Measurements from ENCODE around the gene RAB11FIP3. TPM values are rescaled to one million over a fixed set of nuclear protein-coding genes. Genes with fewer than 3 reads are reported as not detected.

The RAB11FIP3 gene
- polyA plus RNA-seq, 2 of the 4 experiments (the other 2 are of a cell fraction): 6.7 to 18.0 TPM

DNA sequence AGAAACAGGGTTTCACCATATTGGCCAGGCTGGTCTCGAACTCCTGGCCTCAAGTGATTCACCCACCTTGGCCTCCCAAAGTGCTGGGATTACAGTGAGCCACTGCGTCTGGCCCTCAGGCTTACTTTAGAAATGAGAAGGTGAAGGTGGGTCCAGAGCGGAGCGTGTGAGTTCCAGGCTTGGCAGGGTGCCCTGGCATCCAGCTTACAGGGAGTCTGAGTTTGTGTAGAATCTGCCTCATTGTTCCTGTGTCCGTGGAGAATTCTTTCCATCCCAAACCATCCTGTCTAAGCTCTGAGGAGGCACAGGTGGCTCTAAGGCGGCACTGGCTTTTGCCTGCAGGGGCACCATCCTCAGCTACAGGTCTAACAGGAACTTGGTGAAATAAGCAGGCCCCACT, 50.6 kb downstream of the RAB11FIP3 start:
- Histone ChIP-seq H3K27ac (no peak overlapping the region), H3K4me2 (no peak overlapping the region), H3K4me1 (no peaks in the 10 kb centered on the region), H3K9me3 (no peaks in the 10 kb centered on the region), H3K4me3 (no peak overlapping the region)
- TF ChIP-seq SREBF2 (IDR thresholded peaks at IDR 0.05): no peak
- no peak for TF ChIP-seq RCOR1 (IDR thresholded peaks at IDR 0.05; ENCODE audit: low read depth, low read length)
- TF ChIP-seq, protein P1, sequence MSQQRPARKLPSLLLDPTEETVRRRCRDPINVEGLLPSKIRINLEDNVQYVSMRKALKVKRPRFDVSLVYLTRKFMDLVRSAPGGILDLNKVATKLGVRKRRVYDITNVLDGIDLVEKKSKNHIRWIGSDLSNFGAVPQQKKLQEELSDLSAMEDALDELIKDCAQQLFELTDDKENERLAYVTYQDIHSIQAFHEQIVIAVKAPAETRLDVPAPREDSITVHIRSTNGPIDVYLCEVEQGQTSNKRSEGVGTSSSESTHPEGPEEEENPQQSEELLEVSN (IDR thresholded peaks at IDR 0.05; ENCODE audit: borderline replicate concordance, low read depth): no peak
- TF ChIP-seq, protein P2, sequence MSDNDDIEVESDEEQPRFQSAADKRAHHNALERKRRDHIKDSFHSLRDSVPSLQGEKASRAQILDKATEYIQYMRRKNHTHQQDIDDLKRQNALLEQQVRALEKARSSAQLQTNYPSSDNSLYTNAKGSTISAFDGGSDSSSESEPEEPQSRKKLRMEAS (IDR thresholded peaks at IDR 0.05): no peak
- TF ChIP-seq MAFK (IDR thresholded peaks at IDR 0.05; ENCODE audit: partially characterized antibody): no peak
- no peak for TF ChIP-seq ZFP36 (IDR thresholded peaks at IDR 0.05; ENCODE audit: borderline replicate concordance, partially characterized antibody)
- TF ChIP-seq, protein P3, sequence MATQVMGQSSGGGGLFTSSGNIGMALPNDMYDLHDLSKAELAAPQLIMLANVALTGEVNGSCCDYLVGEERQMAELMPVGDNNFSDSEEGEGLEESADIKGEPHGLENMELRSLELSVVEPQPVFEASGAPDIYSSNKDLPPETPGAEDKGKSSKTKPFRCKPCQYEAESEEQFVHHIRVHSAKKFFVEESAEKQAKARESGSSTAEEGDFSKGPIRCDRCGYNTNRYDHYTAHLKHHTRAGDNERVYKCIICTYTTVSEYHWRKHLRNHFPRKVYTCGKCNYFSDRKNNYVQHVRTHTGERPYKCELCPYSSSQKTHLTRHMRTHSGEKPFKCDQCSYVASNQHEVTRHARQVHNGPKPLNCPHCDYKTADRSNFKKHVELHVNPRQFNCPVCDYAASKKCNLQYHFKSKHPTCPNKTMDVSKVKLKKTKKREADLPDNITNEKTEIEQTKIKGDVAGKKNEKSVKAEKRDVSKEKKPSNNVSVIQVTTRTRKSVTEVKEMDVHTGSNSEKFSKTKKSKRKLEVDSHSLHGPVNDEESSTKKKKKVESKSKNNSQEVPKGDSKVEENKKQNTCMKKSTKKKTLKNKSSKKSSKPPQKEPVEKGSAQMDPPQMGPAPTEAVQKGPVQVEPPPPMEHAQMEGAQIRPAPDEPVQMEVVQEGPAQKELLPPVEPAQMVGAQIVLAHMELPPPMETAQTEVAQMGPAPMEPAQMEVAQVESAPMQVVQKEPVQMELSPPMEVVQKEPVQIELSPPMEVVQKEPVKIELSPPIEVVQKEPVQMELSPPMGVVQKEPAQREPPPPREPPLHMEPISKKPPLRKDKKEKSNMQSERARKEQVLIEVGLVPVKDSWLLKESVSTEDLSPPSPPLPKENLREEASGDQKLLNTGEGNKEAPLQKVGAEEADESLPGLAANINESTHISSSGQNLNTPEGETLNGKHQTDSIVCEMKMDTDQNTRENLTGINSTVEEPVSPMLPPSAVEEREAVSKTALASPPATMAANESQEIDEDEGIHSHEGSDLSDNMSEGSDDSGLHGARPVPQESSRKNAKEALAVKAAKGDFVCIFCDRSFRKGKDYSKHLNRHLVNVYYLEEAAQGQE (IDR thresholded peaks at IDR 0.05): no peak
- no peak for TF ChIP-seq POLR2AphosphoS2 (conservative IDR thresholded peaks at IDR 0.05; ENCODE audit: low read length)
- no peak for TF ChIP-seq RFX5 (IDR thresholded peaks at IDR 0.05)
- no peak for TF ChIP-seq POLR2A (IDR thresholded peaks at IDR 0.05; ENCODE audit: low read length)
- TF ChIP-seq FOSL2 (IDR thresholded peaks at IDR 0.05): no peak
- TF ChIP-seq FOSL2 (CRISPR knock-in tag; IDR thresholded peaks at IDR 0.05): no peak
- TF ChIP-seq, protein P4, sequence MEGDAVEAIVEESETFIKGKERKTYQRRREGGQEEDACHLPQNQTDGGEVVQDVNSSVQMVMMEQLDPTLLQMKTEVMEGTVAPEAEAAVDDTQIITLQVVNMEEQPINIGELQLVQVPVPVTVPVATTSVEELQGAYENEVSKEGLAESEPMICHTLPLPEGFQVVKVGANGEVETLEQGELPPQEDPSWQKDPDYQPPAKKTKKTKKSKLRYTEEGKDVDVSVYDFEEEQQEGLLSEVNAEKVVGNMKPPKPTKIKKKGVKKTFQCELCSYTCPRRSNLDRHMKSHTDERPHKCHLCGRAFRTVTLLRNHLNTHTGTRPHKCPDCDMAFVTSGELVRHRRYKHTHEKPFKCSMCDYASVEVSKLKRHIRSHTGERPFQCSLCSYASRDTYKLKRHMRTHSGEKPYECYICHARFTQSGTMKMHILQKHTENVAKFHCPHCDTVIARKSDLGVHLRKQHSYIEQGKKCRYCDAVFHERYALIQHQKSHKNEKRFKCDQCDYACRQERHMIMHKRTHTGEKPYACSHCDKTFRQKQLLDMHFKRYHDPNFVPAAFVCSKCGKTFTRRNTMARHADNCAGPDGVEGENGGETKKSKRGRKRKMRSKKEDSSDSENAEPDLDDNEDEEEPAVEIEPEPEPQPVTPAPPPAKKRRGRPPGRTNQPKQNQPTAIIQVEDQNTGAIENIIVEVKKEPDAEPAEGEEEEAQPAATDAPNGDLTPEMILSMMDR (IDR thresholded peaks at IDR 0.05): no peak
- no peak for TF ChIP-seq NR3C1 (IDR thresholded peaks at IDR 0.05)
- no peak for TF ChIP-seq FOSB (CRISPR knock-in tag; IDR thresholded peaks at IDR 0.05)
- TF ChIP-seq TFCP2L1 (CRISPR knock-in tag; IDR thresholded peaks at IDR 0.05): no peak
- TF ChIP-seq, protein P5, sequence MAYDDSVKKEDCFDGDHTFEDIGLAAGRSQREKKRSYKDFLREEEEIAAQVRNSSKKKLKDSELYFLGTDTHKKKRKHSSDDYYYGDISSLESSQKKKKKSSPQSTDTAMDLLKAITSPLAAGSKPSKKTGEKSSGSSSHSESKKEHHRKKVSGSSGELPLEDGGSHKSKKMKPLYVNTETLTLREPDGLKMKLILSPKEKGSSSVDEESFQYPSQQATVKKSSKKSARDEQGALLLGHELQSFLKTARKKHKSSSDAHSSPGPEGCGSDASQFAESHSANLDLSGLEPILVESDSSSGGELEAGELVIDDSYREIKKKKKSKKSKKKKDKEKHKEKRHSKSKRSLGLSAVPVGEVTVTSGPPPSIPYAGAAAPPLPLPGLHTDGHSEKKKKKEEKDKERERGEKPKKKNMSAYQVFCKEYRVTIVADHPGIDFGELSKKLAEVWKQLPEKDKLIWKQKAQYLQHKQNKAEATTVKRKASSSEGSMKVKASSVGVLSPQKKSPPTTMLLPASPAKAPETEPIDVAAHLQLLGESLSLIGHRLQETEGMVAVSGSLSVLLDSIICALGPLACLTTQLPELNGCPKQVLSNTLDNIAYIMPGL (CRISPR knock-in tag; IDR thresholded peaks at IDR 0.05; ENCODE audit: borderline replicate concordance): no peak
- no peak for TF ChIP-seq KDM5A (IDR thresholded peaks at IDR 0.05)
- no peak for TF ChIP-seq ZSCAN20 (CRISPR knock-in tag; IDR thresholded peaks at IDR 0.05)
- TF ChIP-seq HEYL (CRISPR knock-in tag; IDR thresholded peaks at IDR 0.05): no peak
- ChIA-PET CTCF (interaction anchor here (1.1 to 4.6 kb wide), 3 partner anchors 9 to 410 kb away, joined by 3 to 17 read pairs (median 3); no protein-coding TSS in a partner anchor), POLR2A (no interaction called here)
- DNase-seq (ENCODE audit: low read depth in 1 of 2, low spot score in 1 of 2) (no peak), FAIRE-seq (no peak), ATAC-seq (no peak)
- 91% methylated on average over 6 of the region's 6 CpGs for WGBS (ENCODE audit: missing lambda C conversion rate)

Data from A549 (cell line).